HG03108 (cell line): Measurements from ENCODE around the gene XBP1.
"Not testable (repeated sequence)": the region's sequence is repeated elsewhere in the genome, so short reads cannot be mapped to it uniquely, and the experiment has no call there.

Experiments
- ATAC-seq: cut with Tn5 transposase; IDR thresholded peaks from one replicate; pipeline ENCODE4 v1.9.1; 2021; ENCODE audit warnings: moderate library complexity; ENCODE audit not compliant: unreplicated experiment

XBP1 gene

GRCh38 chr22:28800308-28801041 lies at the start of gene XBP1:
Gene XBP1, minus strand, starts transcription at chr22:28800569.
- ATAC-seq = peak; percentile 72

GRCh38 chr22:28846994-28847393 lies 46.6 kb upstream of the XBP1 start:
- ATAC-seq = no peak

- not testable (repeated sequence) for ATAC-seq
Observed at GRCh38 chr22:28844277-28844676, 43.9 kb upstream of the XBP1 start.

GRCh38 chr22:28843633-28844032 lies 43.3 kb upstream of the XBP1 start:
- no peak for ATAC-seq

GRCh38 chr22:28841111-28841510 lies 40.7 kb upstream of the XBP1 start:
- ATAC-seq = no peak

GRCh38 chr22:28838971-28839370 lies 38.6 kb upstream of the XBP1 start:
- ATAC-seq = no peak

GRCh38 chr22:28837640-28838039 lies 37.3 kb upstream of the XBP1 start:
- ATAC-seq = no peak

- no peak for ATAC-seq
Observed at GRCh38 chr22:28835630-28836189, 35.3 kb upstream of the XBP1 start.

GRCh38 chr22:28833276-28833923 lies 33.0 kb upstream of the XBP1 start:
- no peak for ATAC-seq

- ATAC-seq = no peak
Observed at GRCh38 chr22:28832731-28833130, 32.4 kb upstream of the XBP1 start.

GRCh38 chr22:28831140-28832072 lies 31.0 kb upstream of the XBP1 start:
- ATAC-seq = no peak

GRCh38 chr22:28830441-28830840 lies 30.1 kb upstream of the XBP1 start:
- ATAC-seq = no peak

- ATAC-seq = no peak
Observed at GRCh38 chr22:28829358-28830181, 29.2 kb upstream of the XBP1 start.

GRCh38 chr22:28826921-28827320 lies 26.6 kb upstream of the XBP1 start:
- ATAC-seq = no peak

GRCh38 chr22:28826430-28826829 lies 26.1 kb upstream of the XBP1 start:
- ATAC-seq = not testable (repeated sequence)

- not testable (repeated sequence) for ATAC-seq
Observed at GRCh38 chr22:28824455-28824854, 24.1 kb upstream of the XBP1 start.

GRCh38 chr22:28822930-28823551 lies 22.7 kb upstream of the XBP1 start:
- peak; percentile 30 for ATAC-seq

- no peak for ATAC-seq
Observed at GRCh38 chr22:28821452-28821851, 21.1 kb upstream of the XBP1 start.

GRCh38 chr22:28820885-28821284 lies 20.5 kb upstream of the XBP1 start:
- ATAC-seq = no peak
